H1 (cell line): ENCODE data around the gene CBFA2T2. TPM values are rescaled to one million over a fixed set of nuclear protein-coding genes. Genes with fewer than 3 reads are reported as not detected.

ENCODE experiments used
- ASH2L ChIP-seq: fragments of 200-600, 300-600 bp; sonication (generic); IDR thresholded peaks from one replicate; pipeline ENCODE4 v1.7.1; 2017; ENCODE audit warnings: low read length
- EP300 ChIP-seq, 2 experiments: IDR thresholded peaks; 1 replicate in 1 of 2; 2 replicates in 1 of 2; pipeline ENCODE4 v1.6.1; 2011 to 2012; ENCODE audit warnings: low read depth in 2 of 2, low read length in 2 of 2, mild to moderate bottlenecking in 2 of 2, borderline replicate concordance in 1 of 2, inconsistent platforms in 1 of 2, moderate library complexity in 1 of 2
- GABPA ChIP-seq: IDR thresholded peaks from 2 replicates; pipeline ENCODE4 v1.6.1; 2011; ENCODE audit warnings: mild to moderate bottlenecking, low read length, moderate library complexity, borderline replicate concordance; ENCODE audit not compliant: insufficient read depth
- KDM4A ChIP-seq: IDR thresholded peaks from one replicate; pipeline ENCODE4 v1.7.1; 2012; ENCODE audit warnings: low read depth, mild to moderate bottlenecking, moderate library complexity, low read length, inconsistent platforms; ENCODE audit not compliant: severe bottlenecking
- NANOG ChIP-seq: IDR thresholded peaks from 2 replicates; pipeline ENCODE4 v1.6.1; 2011; ENCODE audit warnings: low read length, low read depth, mild to moderate bottlenecking, inconsistent platforms; ENCODE audit not compliant: insufficient read depth, poor library complexity, severe bottlenecking
- PHF8 ChIP-seq: fragments of 200-600 bp; sonication (generic); conservative IDR thresholded peaks from 2 replicates; pipeline ENCODE4 v1.7.1; 2012; ENCODE audit warnings: low read depth, mild to moderate bottlenecking, inconsistent platforms, low read length, moderate library complexity
- POLR2A ChIP-seq, 2 experiments: IDR thresholded peaks; 1 replicate in 1 of 2; 2 replicates in 1 of 2; pipeline ENCODE4 v1.6.1; 2011; ENCODE audit warnings: low read depth in 2 of 2, low read length in 2 of 2, mild to moderate bottlenecking in 2 of 2; ENCODE audit errors: control extremely low read depth in 1 of 2
- TBP ChIP-seq: IDR thresholded peaks from 2 replicates; pipeline ENCODE4 v1.6.1; 2011; ENCODE audit warnings: low read depth, low read length, improper control_type of control experiment
- TEAD4 ChIP-seq: IDR thresholded peaks from 2 replicates; pipeline ENCODE4 v1.6.1; 2012; ENCODE audit warnings: low read depth, low read length, inconsistent platforms, mixed read lengths
- polyA plus RNA-seq, 7 experiments: library from polyadenylated mRNA; depleted of rRNA in 3 of 7; stranded (reverse) in 5 of 7; unstranded in 2 of 7; fragments of >200 nt in 5 of 7; fragments of 200-250 nt in 2 of 7; gene quantifications; 1 replicate in 5 of 7; 2 replicates in 1 of 7; 4 replicates in 1 of 7; pipeline versions ENCODE4 v1.2.1 to v1.2.3, GENCODE V29; 2011 to 2013; ENCODE audit warnings: missing spikeins in 2 of 7, mixed read lengths in 2 of 7
- total RNA-seq: library from RNA; stranded (reverse); fragmentation: NEBNext Ultra II Directional; extraction: Animal tissue kit (Norgen Biotek cat#: 25700); gene quantifications from 2 replicates; pipeline ENCODE4 v1.2.1, GENCODE V29; 2021

The CBFA2T2 gene
- total and polyA plus RNA-seq, 2 of the 8 experiments (the other 6 are each of a cell fraction or from before 2014, with no cell fraction given), result 11.6 to 12.9 TPM

GRCh38 chr20:33663161-33664084, 173.5 kb downstream of the CBFA2T2 start (continued):
- TF ChIP-seq TBP (peak; percentile 42; the same call in 1 of the 2 replicates), PHF8 (peak; percentile 77), NANOG (no peak), EP300 (IDR thresholded peaks at IDR 0.05; ENCODE audit: borderline replicate concordance in 1 of 2, low read depth in 2 of 2, low read length in 2 of 2) (0 out of 3 replicates have a peak, but pooled peaks of 1 of the 2 experiments have one; percentile 7), TEAD4 (no peak), GABPA (peak; percentile 89), KDM4A (peak; percentile 72), ASH2L (peak; percentile 69), POLR2A (IDR thresholded peaks at IDR 0.05; ENCODE audit: control extremely low read depth in 1 of 2, low read depth in 2 of 2, low read length in 2 of 2) (peak in 1 of 2 experiments; percentile 74; a peak in 2 of 3 replicates)
